NCI-H524 (cell line): ENCODE data around the gene PPP6R3.

Source experiments
- DNase-seq, 2 experiments: peaks; one replicate each; lab custom pipeline; 2025; lab: John Stamatoyannopoulos, UW

PPP6R3 gene

GRCh38 chr11:68651985-68652682 lies 191.6 kb downstream of the PPP6R3 start:
- no peak for DNase-seq

GRCh38 chr11:68652683-68653156 lies 192.2 kb downstream of the PPP6R3 start:
- no peak for DNase-seq

GRCh38 chr11:68653486-68654430 lies 193.2 kb downstream of the PPP6R3 start:
- no peak for DNase-seq

- DNase-seq, result no peak
These were observed 194.4 kb downstream of the PPP6R3 start for GRCh38 chr11:68654978-68655377.

- no peak for DNase-seq
These were observed 194.9 kb downstream of the PPP6R3 start for GRCh38 chr11:68655406-68655805.

- DNase-seq, result no peak
These were observed 195.3 kb downstream of the PPP6R3 start for GRCh38 chr11:68655806-68656205.

- DNase-seq, result no peak
These were observed 196.6 kb downstream of the PPP6R3 start for GRCh38 chr11:68657021-68657780.

- no peak for DNase-seq
These were observed 197.5 kb downstream of the PPP6R3 start for GRCh38 chr11:68658097-68658496.

GRCh38 chr11:68658661-68659060 lies 198.1 kb downstream of the PPP6R3 start:
- DNase-seq, result no peak

GRCh38 chr11:68659158-68659921 lies 198.8 kb downstream of the PPP6R3 start:
- DNase-seq, result no peak

GRCh38 chr11:68660066-68660810 lies 199.7 kb downstream of the PPP6R3 start:
- DNase-seq, result no peak

GRCh38 chr11:68661014-68661413 lies 200.5 kb downstream of the PPP6R3 start:
- no peak for DNase-seq

GRCh38 chr11:68661697-68662603 lies 201.4 kb downstream of the PPP6R3 start:
- no peak for DNase-seq

GRCh38 chr11:68663482-68664010 lies 203.0 kb downstream of the PPP6R3 start:
- DNase-seq, result no peak

GRCh38 chr11:68664141-68664540 lies 203.6 kb downstream of the PPP6R3 start:
- no peak for DNase-seq

- no peak for DNase-seq
These were observed 204.4 kb downstream of the PPP6R3 start for GRCh38 chr11:68664906-68665305.
